ENCODE results near the gene NT5DC2.
"Not testable (repeated sequence)": the region's sequence is repeated elsewhere in the genome, so short reads cannot be mapped to it uniquely, and the experiment has no call there.

NT5DC2 gene

DNA sequence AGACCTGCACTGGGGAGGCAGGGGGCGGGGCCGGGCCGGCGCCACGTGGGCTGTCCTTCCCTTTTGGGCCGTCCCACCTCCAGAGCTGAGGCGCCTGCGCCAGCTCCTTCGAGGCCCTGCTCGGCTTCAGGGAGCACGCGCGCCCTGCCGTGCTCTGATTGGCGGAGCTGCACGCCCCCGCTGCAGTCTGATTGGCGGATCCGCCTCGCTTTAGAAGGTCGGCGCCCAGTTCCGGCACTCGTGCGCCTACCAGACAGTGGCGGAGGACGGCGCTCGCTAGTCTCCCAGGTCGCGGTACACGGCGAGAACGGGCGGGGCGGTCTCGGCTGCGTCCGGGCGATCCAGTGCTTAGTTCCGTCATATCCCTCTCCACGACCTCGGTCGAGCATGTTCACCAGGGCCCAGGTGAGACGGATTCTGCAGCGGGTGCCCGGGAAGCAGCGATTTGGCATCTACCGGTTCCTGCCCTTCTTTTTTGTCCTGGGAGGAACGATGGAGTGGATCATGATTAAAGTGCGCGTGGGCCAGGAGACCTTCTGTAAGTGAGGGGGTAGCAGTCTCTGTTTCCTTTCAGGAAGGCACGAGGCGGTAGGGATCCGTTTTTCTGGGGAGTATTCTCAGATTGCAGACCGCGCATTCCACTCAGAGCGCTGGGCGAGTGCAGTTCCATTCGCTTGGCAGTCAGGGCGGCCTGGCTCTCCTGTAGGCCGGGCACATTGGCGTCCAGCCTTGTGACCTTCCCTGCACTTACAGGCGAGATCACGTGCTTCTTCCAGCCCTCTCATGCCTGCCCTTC, 2.9 kb upstream of the NT5DC2 start, which contains the start of gene UQCC5:
TSS of gene UQCC5 (plus strand) at position 237 of the 796 bp plus-strand sequence. CDS start at position 388, 151 bp downstream.
- DNase-seq: peak; percentile 95

DNA sequence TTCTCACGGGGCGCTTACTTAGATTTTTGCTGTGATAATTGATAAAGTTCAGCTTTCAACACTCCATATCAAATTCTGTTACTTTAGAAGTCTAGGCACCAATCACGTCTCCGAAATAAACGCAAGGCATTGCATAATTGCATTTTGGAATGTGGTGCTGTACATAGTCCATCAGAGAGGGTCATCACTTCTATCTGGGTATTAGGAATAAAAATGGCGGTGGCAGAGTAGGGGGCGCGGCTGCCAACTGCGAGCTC, 2.4 kb upstream of the NT5DC2 start:
- no peak for DNase-seq

DNA sequence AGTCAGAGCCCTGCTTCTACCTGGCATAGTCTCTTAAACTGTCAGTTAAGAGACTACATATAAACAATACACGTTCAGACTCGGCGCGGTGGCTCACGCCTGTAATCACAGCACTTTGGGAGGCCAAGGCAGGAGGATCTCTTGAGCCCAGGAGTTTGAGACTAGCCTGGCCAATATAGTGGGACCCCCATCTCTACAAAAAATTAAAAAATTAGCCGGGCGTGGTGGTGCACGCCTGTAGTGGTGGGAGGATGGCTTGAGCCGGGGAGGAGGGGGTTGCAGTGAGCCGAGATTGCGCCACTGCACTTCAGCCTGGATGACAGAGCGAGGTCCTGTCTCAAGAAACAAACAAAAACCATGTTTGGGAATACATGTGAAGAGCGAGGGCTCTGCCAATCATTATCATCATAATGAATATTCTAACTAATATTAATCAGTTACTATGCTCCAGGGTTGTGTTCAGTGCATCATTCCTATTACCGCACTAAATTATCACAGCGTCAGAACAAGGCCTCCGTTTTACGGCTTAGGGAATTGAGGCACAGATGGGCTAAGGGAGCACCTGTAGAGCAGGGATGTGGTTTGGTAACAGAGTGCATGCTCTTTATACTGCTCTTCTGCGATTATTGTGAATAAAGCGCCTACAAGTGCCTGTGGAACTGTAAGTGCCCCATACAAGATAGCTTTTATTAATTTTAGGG, 1.9 kb upstream of the NT5DC2 start:
- DNase-seq: no peak

DNA sequence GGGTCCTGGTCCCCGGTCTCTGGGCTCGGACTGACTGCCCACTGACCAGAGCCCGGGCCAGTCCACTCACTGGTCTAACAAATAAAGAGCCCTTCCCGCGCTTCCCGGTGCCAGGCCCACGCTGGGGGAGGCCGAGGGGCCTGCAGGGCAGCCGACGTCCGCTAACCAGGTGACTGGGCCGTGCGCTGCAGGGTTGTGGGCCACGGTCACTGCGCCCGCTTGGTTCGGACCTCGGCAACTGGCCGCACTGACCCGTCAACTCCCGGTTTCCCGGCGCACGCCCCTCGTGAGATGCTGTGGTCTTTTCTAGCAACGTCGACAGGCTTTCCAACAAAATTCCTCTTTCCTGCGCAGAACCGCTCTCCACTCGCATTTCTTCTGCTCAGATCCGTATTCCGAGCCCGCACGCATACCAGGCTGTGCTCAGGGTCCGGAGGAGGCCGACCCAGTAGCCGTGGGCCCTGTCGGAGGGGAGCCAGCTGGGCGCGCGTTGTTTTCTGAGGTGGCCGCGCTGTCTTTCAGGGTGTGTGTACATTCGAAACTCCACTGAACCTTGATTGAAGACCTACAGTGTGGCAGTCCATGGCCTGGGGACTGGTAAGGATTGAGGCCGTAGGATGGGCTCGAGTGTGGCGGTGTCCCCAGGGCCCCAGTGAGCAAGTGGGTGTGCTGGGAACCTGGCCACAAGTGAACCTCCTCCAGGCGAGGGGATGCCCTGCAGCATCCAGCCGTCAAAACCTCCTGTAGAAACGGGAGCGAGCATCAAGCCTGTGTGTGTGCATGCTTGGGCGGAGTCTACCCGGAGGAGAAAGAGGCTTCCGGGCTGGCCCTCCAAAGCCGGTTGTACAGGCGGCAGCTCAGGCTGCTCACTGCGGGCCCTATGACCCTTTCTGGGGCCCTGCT, 875 bp upstream of the NT5DC2 start:
- no peak for DNase-seq

DNA sequence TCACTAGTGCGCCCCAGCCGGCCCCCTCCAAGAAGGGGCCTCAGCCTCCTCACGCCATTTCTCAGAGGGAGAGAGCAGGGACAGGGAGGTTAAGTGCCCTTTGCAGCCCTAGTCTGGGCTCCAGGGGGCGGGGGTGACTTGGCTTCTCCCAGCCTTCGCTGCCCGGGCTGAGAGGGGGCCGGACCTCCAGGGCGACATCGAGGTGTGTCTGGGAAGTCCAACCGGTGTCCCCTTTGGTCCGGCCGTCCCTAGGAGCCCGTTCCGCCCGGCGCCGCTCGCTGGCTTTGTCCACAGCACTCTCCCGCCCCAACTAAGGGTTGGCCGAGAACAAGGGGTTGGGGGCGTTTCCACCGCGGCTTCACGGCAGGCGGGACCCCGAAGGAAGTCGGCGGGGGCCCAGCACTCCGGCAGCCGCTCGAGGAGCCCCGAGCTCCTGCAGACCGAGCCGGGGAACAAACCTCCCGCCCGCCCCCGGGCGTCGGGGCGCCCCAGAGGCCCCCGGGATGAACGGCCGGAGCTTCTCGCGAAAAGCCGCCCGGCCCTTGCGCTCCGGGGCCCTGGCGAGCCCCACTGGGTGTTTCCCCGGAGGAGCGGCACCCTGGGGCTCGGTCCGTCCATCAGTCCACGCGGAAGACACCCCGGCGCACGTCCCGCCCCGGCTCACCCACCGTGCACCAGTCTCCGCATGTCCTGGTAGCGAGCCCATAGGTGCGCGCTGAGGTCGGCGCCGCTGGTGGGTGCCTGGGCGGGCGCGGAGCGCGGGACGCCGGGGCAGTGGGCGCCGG, 627 bp downstream of the NT5DC2 start:
- DNase-seq: peak; percentile 15

DNA sequence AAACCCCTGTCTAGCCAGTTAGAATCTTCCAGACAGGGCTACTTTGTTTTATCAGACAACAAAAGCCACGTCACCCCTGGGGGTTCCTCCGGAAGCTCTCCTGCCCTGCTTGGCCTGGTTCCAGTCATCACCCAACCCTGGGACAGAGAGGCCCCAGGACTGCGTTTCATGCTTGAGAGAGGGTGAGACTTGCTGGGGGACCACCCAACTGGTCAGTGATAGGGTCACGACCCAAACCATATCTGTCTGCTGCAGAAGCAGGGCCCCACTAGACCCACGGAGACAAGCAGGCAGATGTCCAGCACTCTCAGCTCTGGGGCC, 1.2 kb downstream of the NT5DC2 start:
- DNase-seq: no peak

DNA sequence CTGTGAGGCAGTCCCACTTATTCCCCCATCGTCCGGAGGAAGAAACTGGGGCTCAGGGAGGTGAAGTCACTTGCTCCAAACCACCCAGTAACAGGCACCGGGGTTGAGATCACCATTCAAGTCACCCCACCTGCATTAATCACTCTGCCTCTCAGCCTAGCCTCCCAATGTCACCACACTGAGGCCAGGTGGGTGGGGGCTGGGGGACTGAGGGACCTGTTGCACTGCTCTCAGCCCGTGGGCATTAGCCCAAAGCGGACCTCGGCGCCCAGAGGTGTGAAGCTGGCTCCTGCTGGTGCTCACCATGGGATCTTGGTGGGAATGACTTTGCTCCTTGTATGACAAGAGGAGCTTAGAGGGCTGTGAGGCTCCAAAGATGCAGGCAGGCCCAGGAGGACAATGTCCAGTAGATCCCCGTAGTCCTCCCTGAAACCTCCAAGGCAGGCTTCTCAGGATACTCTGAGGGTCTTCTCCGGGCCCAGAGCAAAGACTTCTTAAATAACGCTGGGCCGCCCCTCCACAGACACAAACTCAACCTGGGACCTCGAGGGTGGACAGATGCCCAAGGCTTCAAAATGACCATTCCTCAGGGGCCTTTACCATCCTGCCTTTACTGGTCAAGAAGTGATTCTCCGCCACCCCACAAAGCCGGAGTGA, 1.7 kb downstream of the NT5DC2 start:
- no peak for DNase-seq

DNA sequence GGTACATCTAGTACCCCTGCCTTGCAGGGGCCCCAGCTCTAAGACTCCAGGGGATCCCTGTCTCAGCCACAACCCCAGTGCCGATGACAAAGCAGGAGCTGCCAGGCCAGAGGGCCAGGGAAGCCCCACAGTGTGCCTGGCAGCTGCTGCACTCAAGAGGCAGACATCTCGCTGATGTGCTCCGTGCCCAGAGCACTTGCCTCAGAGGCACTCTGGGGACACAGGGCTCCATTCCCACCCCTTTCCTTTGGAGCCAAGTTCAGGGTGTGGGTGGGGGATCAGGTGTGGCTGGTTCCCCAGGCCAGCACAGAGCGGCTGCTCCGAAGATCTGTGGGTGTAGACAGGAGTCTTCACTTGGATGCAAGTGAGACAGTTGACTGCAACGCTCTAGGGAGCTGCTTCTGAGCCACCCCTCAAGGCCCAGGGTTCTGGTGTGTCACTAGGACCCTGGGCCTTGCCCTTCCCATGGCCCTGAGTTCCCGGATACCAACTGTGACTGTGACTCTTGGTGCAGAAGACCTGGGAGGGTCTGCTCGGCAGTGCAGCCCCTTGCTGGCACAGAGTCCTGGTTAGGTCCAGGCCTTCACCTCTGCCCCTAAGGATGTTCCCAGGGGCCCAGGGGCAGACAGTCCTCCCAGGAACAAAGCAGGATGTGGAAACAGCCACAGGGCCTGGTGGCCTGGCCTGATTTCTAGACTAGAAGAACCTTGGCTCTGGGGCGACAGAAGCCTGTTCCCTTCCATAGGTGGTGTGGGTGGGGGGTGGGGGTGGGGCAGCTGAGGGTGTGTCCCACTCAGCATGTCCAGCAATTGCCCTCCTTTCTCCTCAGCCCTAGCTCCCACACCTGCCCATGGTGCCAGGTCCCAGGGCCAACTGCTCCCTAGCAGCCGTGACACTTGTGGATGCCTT, 2.5 kb downstream of the NT5DC2 start:
- DNase-seq: no peak

DNA sequence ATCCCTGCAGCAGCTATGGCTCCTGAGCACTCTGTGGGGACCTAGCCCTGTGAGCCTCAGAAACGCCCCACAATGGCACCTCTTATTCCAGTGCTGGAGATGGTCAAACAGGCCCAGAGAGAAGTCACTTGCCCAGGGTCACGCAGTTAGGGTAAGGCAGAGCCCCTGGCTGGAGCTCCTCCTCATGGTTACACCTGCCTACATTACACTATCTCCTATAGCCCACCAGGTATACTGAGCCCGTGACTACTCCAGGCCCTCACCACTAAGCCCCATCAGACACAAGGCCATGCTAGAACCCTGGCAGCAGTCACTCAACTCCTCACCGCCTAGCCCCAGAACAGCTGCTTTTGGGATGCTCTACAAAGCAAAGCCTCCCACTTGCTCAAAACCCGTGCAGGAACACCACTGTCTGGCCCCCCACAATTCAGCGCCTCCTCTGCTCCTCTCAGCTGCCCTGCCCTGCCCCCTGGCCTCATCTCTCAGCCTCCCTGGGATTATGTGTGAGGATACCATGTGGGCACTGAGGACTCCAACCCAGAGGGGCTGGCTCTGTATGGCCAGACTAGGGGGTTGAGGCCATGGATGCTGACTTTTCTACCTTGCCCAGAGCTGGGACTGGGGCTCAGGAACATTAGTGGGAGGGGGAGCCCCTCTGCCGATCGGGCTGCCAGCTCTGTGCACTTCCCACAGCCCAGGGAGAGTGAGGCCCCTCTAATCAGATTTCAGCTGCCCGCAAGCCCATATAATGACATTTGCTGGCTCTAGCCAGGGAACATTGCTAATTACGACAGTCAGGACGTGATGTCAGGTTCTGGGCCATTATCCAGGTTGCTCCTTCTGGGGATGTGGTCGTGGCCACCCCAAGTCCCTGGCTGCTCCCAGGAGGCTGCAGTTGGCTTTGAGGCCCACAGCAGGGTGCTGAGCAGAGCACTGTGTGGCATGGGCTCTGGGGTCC, 4.0 kb downstream of the NT5DC2 start:
- DNase-seq: no peak

DNA sequence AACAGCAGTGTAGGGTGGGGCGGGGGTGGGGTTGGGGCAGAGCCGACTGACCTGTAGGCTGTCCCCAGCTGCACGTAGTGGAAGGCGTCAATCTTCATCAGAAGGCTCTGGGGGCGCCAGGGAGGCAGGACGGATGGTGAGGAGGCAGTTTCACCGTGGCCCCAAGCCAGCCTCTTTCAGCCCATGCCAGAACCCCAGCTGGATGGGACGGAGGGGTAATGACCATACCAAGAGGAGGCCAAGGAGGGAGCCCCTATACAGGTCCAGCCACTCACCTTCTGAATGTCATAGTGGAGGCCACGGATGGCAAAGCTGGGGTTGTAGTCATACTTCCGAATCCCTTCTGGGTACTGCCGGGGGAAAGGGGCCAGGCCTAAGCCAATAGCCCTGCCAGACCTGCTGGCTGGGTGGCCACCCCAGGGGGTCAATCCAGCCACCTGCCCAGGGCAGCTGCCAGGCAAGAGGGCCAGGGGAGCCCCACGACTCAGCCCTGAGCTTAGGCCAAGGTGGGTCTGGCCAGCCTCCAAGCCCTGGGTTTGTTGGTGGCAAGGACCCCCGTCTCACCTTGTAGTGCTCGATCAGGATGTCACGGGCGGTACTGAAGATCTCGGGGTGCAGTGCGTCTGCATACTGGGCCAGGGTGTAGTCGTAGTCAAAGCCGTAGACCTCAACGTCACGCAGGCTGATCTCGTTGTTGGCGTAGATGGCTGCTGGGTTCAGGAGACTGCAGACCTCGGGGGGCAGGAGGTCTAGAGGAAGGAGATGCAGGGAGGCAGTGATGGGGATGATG, 4.9 kb downstream of the NT5DC2 start:
- DNase-seq: no peak

DNA sequence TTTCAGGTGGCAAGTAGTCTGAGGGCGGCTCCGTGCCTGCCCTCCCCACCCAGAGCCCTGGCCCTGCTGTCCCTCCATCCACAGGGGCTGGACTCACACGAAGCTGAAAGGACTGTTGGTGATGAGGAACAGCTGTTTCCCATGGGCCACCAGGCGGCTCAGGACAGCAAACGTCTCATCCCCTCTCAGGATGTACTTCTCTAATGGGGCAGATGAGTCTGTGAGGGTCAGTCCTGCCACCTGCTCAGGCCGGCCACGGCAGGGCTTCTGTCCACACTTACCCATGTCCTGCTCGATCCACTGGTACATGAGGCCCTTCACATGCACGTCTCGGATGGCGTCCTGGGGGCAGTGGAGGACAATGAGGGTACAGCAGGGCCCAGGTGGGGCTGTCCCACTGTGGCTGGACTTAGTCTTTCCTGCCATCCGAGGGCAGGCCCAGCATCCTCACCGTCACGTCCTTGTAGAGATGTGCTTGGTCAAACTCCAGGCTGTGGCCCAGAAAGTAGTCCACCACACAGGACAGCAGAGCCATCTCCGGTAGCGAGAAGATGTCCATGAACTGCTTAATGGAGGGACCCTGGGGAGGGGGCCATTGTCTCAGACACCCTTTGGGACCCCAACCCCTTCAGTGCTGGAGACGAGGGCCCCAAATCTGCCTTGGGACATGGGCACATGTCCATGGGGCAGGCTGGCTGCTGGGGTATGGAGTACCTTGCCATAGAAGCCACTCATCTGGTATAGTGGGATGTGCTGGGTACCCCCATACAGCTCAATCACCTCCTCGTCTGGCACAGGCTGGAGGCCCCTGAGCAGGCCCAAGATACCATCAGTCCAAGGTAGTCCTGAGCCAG, 5.7 kb downstream of the NT5DC2 start:
- DNase-seq: no peak

DNA sequence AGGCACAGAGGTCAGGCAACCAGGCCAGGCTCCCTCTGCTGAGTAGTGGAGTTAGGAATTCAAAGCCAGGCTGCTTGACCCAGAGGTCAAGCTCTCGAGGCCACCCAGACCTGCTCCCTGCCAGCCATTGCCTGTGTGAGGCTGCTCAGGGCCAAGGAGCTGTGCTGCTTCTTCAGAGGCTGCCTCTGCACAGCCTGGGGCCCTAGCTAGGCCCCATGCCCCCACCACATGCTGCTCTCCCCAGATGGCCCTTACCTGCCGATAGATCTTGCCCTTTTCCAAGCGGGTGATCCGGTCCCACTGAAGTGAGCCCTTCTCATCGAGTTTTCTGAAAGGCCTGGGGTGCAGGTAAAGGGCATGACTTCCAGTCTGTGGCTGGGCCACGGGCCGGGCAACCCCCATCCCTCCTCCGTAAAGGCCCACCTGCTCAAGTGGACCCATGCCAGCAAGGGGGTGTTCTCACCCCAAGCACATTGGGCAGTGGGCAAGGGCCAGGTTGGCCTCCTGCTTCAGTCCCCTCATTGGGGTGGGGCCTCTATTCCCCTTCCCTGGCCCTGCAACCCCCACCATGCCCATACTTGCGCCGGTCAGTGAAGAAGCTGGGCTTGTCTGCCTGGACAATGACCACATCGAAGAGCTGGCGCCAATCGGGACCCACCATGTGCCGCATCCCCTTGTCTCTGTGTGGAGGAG, 6.5 kb downstream of the NT5DC2 start:
- no peak for DNase-seq

DNA sequence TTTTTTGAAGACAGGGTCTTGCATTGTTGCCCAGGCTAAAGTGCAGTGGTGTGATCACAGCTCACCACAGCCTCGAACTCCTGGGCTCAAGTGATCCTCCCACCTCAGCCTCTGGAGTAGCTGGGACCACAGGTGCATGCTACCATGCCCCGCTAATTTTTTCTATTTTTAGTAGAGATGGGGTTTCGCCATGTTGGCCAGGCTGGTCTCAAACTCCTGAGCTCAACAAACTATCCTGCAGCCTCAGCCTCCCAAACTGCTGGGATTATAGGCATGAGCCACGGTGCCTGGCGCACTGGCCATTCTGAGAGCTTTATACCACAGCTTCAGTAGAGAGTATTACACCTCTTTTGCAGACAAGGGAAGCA, 7.0 kb downstream of the NT5DC2 start:
- not testable (repeated sequence) for DNase-seq

DNA sequence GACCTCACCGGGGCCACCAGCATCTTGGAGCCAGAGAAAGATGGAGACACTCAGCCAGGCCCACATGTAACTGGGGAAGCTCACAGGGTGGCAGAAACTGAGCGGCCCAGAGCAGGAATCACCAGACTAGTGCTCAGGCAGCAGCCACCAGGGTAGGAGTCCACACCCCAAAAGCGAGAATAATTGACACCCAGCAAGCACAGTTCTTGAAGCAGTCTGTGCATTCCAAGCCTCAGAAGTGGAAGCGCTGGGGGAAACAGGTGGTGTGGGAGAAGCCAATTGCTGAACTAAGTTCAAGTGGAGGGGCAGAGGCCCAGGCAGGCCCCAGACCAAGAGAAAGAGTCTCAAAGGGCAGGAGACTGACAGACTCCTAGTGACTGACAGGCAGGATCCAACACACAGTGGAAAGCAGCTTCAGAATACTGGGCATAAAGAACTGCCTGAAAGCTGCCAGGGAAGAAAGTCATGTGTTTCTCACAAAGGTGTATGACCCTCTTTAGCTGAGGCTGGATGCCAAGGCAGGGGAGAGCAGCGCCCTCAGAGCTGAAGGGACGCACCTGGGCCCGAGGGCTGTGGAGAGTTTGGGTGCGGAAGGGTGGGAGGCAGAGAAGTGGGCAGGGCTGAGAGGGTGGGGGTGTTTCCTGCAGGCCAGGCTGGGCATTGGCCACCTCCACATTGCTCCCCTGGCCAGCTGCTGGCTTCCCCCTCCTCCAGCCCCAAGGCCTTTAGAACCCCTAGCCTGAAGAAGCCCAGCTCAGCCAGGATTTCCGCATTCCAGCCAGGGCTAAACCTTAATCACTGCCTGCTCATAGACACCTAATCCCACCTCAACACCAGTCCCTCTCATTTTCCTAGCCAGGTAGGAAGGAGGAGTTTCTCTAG, 7.7 kb downstream of the NT5DC2 start:
- DNase-seq: no peak

DNA sequence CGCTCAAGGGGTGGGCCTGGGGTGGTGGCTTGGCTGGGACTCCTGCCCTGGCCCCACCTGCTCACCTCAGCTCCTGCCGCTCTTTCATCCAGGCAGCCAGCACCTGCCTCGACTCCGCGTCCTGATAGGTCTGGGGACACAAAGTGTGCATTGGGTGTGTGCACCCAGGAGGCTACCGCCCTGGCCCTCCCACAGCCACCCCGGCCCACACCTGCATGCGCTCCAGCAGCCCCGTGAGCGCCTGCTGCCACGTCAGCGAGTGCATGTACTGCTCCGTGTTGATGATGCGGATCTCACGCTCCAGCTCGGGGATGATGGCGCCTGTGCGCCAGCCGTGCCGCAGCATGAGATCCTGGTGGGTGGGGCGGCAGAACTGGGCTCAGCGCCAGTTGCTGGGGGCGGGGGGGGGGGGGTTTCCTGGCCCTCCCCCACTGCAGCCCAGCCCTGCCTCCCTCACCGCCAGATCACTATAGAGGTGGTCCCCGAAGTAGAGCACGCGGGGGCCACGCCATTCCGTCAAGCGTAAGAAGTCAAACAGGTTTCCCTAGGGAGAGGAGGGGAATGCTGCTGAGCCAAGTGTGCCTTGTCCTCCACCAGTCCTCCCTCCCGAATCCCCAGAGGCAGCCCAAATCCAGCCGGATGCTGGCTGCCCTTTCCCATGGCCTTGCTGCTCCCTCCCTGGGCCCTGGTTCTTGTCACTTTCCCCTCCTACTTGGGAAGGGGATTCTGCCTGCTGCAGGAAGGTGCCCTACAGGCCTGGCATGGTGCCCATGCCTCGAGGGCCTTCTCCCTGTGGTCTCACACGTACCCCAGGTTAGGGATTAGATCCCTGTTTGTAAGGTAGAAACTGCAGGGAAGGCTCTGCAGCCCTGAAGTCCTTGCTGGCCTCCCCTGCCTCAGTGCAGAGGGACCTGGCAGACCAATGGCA, 8.6 kb downstream of the NT5DC2 start:
- no peak for DNase-seq

All from stimulated activated CD4-positive, alpha-beta T cell treated with anti-CD3 and anti-CD28 coated beads, Interleukin-12 subunit alpha, Interleukin-12 subunit beta, amount 100 ng/mL, for 4 hours (primary cell).